Measurements from ENCODE around the gene PAIP1.

DNA sequence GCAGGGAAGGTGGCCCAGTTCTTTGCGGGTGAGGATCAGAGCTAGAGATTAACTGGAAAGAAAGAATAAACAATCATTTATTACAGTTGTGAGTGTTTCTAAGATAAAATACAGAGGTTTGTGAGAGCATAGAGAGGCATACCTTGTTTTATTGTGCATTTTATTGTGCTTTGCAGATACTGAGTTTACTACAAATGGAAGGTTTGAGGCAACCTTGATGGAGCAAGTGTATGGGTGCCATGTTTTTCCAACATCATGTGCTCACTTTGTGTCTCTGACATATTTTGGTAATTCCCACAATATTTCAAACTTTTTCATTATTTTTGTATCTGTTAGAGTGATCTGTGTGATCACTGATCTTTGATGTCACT, 41.2 kb downstream of the PAIP1 start:
- TF ChIP-seq, protein P1, sequence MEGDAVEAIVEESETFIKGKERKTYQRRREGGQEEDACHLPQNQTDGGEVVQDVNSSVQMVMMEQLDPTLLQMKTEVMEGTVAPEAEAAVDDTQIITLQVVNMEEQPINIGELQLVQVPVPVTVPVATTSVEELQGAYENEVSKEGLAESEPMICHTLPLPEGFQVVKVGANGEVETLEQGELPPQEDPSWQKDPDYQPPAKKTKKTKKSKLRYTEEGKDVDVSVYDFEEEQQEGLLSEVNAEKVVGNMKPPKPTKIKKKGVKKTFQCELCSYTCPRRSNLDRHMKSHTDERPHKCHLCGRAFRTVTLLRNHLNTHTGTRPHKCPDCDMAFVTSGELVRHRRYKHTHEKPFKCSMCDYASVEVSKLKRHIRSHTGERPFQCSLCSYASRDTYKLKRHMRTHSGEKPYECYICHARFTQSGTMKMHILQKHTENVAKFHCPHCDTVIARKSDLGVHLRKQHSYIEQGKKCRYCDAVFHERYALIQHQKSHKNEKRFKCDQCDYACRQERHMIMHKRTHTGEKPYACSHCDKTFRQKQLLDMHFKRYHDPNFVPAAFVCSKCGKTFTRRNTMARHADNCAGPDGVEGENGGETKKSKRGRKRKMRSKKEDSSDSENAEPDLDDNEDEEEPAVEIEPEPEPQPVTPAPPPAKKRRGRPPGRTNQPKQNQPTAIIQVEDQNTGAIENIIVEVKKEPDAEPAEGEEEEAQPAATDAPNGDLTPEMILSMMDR (IDR thresholded peaks at IDR 0.05): no peak
- TF ChIP-seq POLR2A (IDR thresholded peaks at IDR 0.05): no peak
